IMR-90 (cell line): ENCODE data around the gene MX1. TPM values are rescaled to one million over a fixed set of nuclear protein-coding genes. Genes with fewer than 3 reads are reported as not detected.

ENCODE experiments used
- ATAC-seq: fragments of 200-7000 bp; cut with Tn5 transposase; 2 replicates; pipeline ENCODE4 v1.9.1; 2020; ENCODE audit warnings: low read depth, mild to moderate bottlenecking, moderate library complexity
- BruUV-seq: library from RNA; stranded (reverse); fragments of 400-500 nt; replicated peaks from 2 replicates; lab custom pipeline; 2021; lab: Mats Ljungman, UMichigan
- CTCF ChIA-PET: fragments of 300-600 bp; formaldehyde crosslinking; extraction: SDS; loops from one replicate; lab custom pipeline; 2021; ENCODE audit warnings: antibody characterized with exemption; lab: Yijun Ruan, JAX
- POLR2A ChIA-PET: fragments of 300-600 bp; sonication (Branson Sonifier 250); formaldehyde crosslinking; loops from one replicate; lab custom pipeline; 2022; ENCODE audit warnings: antibody characterized with exemption; ENCODE audit not compliant: unreplicated experiment; lab: Charles Lee
- DNase-seq: peaks from one replicate; pipeline ENCODE4 v3.0.0; 2013
- H2AFZ ChIP-seq: replicated peaks from 2 replicates; pipeline ENCODE3; 2013; ENCODE audit warnings: low read length, mild to moderate bottlenecking; ENCODE audit not compliant: poor library complexity
- H2AK5ac ChIP-seq: 2 replicates; pipeline ENCODE4 v1.6.1; 2013; ENCODE audit warnings: low read depth, low read length, inconsistent platforms
- H2AK9ac ChIP-seq: replicated peaks from 2 replicates; pipeline ENCODE3; 2013; ENCODE audit warnings: mild to moderate bottlenecking, low read depth, low read length, moderate library complexity; ENCODE audit not compliant: poor library complexity
- H2BK120ac ChIP-seq: 2 replicates; pipeline ENCODE4 v1.6.1; 2013; ENCODE audit warnings: low read depth, low read length, inconsistent platforms
- H2BK15ac ChIP-seq: 3 replicates; pipeline ENCODE4 v1.6.1; 2013; ENCODE audit warnings: low read depth, low read length, inconsistent platforms
- H2BK20ac ChIP-seq: 2 replicates; pipeline ENCODE4 v1.6.1; 2013; ENCODE audit warnings: low read depth, mild to moderate bottlenecking, inconsistent platforms, low read length, moderate library complexity
- H2BK5ac ChIP-seq: 2 replicates; pipeline ENCODE4 v1.6.1; 2013; ENCODE audit warnings: mild to moderate bottlenecking, low read depth, low read length, inconsistent platforms; ENCODE audit not compliant: poor library complexity, severe bottlenecking
- H3K14ac ChIP-seq: replicated peaks from 2 replicates; pipeline ENCODE4 v1.6.1; 2013; ENCODE audit warnings: low read depth, low read length, inconsistent platforms
- H3K18ac ChIP-seq: 2 replicates; pipeline ENCODE4 v1.6.1; 2013; ENCODE audit warnings: low read depth, low read length, control low read depth
- H3K23ac ChIP-seq: 2 replicates; pipeline ENCODE4 v1.6.1; 2013; ENCODE audit warnings: low read depth, low read length, inconsistent platforms
- H3K27ac ChIP-seq: 2 replicates; pipeline ENCODE4 v1.5.1; 2013; ENCODE audit warnings: mild to moderate bottlenecking, control low read depth, low read length; ENCODE audit not compliant: insufficient read depth
- H3K27me3 ChIP-seq: 2 replicates; pipeline ENCODE4 v1.6.1; 2013; ENCODE audit warnings: low read length; ENCODE audit not compliant: control insufficient read depth, insufficient read depth
- H3K36me3 ChIP-seq: 2 replicates; pipeline ENCODE4 v1.6.1; 2013; ENCODE audit warnings: low read length, mixed read lengths; ENCODE audit not compliant: control insufficient read depth, insufficient read depth
- H3K4ac ChIP-seq: 2 replicates; pipeline ENCODE4 v1.6.1; 2013; ENCODE audit warnings: low read depth, low read length, inconsistent platforms
- H3K4me1 ChIP-seq: 2 replicates; pipeline ENCODE4 v1.6.1; 2013; ENCODE audit warnings: low read length, mixed read lengths; ENCODE audit not compliant: control insufficient read depth, insufficient read depth
- H3K4me2 ChIP-seq: 2 replicates; pipeline ENCODE4 v1.6.1; 2013; ENCODE audit warnings: low read depth, mild to moderate bottlenecking, control low read depth, low read length, moderate library complexity
- H3K4me3 ChIP-seq: 2 replicates; pipeline ENCODE4 v1.5.1; 2013; ENCODE audit warnings: low read depth, mild to moderate bottlenecking, control low read depth, low read length, moderate library complexity; ENCODE audit not compliant: insufficient read depth
- H3K56ac ChIP-seq: 2 replicates; pipeline ENCODE4 v1.6.1; 2013; ENCODE audit warnings: low read length, inconsistent platforms; ENCODE audit not compliant: insufficient read depth; ENCODE audit errors: extremely low read depth
- H3K79me1 ChIP-seq, 2 experiments: 2 replicates each; pipeline ENCODE4 v1.6.1; 2013; ENCODE audit warnings: low read length in 2 of 2, inconsistent platforms in 1 of 2, low read depth in 1 of 2
- H3K9ac ChIP-seq: 2 replicates; pipeline ENCODE4 v1.6.1; 2013; ENCODE audit warnings: low read depth, low read length, control low read depth
- H3K9me1 ChIP-seq: 2 replicates; pipeline ENCODE4 v1.6.1; 2013; ENCODE audit warnings: low read length, inconsistent platforms; ENCODE audit not compliant: insufficient read depth
- H3K9me3 ChIP-seq: 2 replicates; pipeline ENCODE4 v1.6.1; 2013; ENCODE audit warnings: low read length; ENCODE audit not compliant: control insufficient read depth, insufficient read depth
- H4K20me1 ChIP-seq: 2 replicates; pipeline ENCODE4 v1.6.1; 2013; ENCODE audit warnings: low read length, inconsistent platforms; ENCODE audit not compliant: insufficient read depth
- H4K5ac ChIP-seq: 2 replicates; pipeline ENCODE4 v1.6.1; 2013; ENCODE audit warnings: mild to moderate bottlenecking, low read depth, low read length, control low read depth
- H4K8ac ChIP-seq, 2 experiments: 2 replicates each; pipeline ENCODE4 v1.6.1; 2013; ENCODE audit warnings: low read depth in 2 of 2, low read length in 2 of 2, control low read depth in 1 of 2, inconsistent platforms in 1 of 2
- H4K91ac ChIP-seq: 2 replicates; pipeline ENCODE4 v1.6.1; 2013; ENCODE audit warnings: low read depth, low read length, inconsistent platforms; ENCODE audit not compliant: insufficient read depth
- RAD21 ChIP-seq: IDR thresholded peaks from 2 replicates; pipeline ENCODE4 v1.6.1; 2012; ENCODE audit warnings: low read length, improper control_type of control experiment
- SMC3 ChIP-seq: fragments of 150-350 bp; IDR thresholded peaks from 2 replicates; pipeline ENCODE4 v1.6.1; 2016; ENCODE audit warnings: low read depth, mild to moderate bottlenecking, antibody characterized with exemption, low read length, moderate library complexity
- WGBS, 2 experiments: methylation state at CpG; one replicate each; pipeline versions ENCODE4 v1.1.5 to v1.1.7; 2013; ENCODE audit warnings: missing lambda C conversion rate in 2 of 2; ENCODE audit not compliant: insufficient read length in 1 of 2; ENCODE audit errors: extremely low coverage in 2 of 2; 5-methylcytosine and 5-hydroxymethylcytosine counted together
- dilution Hi-C: fragments of 300-500 bp; cut with HindIII; formaldehyde crosslinking; loops from one replicate; pipeline ENCODE4 v1.14.3; 2018; ENCODE audit warnings: low sequenced_read_pairs; ENCODE audit not compliant: unreplicated experiment
- in situ Hi-C: fragments of 300-500 bp; cut with MboI; formaldehyde crosslinking; loops from 3 replicates; pipeline ENCODE4 v1.14.3; 2019; ENCODE audit warnings: low sequenced_read_pairs, inconsistent platforms, mixed read lengths
- intact Hi-C: fragments of 100-400 bp; cut with micrococcal nuclease; formaldehyde crosslinking; loops from 2 replicates; pipeline ENCODE4 v1.10.0; 2022
- polyA plus RNA-seq, 3 experiments: library from polyadenylated mRNA; depleted of rRNA; stranded (reverse); fragments of >200 nt; gene quantifications; 2 replicates each; pipeline ENCODE4 v1.2.3, GENCODE V29; 2012; ENCODE audit warnings: low replicate concordance in 1 of 3
- total RNA-seq: library from RNA; depleted of rRNA; stranded (reverse); fragments of >200 nt; gene quantifications from 2 replicates; pipeline ENCODE4 v1.2.3, GENCODE V29; 2012
- TF ChIP-seq, protein P1 (sequence below): conservative IDR thresholded peaks from 2 replicates; pipeline ENCODE4 v1.5.1; 2012; ENCODE audit warnings: mild to moderate bottlenecking, low read depth, low read length, improper control_type of control experiment

The MX1 gene
- total and polyA plus RNA-seq, 2 of the 4 experiments (the other 2 are of a cell fraction), result 1.0 to 2.5 TPM

GRCh38 chr21:41507521-41508414, 81.7 kb downstream of the MX1 start, which contains the start of gene TMPRSS2:
TSS of gene TMPRSS2 (minus strand) at chr21:41508158. CDS start at chr21:41498133, 10,025 bp downstream.
- H3K27ac ChIP-seq, result no peak within 1 kb of the TSS
- H3K27me3 ChIP-seq, result peaks cover 61% of the 10 kb centered on the region
- no peak within 1 kb of the TSS for H3K4ac ChIP-seq
- H3K56ac ChIP-seq, result no peak within 1 kb of the TSS
- TF ChIP-seq RAD21 (no peak), SMC3 (no peak)
- TF ChIP-seq, protein P1, sequence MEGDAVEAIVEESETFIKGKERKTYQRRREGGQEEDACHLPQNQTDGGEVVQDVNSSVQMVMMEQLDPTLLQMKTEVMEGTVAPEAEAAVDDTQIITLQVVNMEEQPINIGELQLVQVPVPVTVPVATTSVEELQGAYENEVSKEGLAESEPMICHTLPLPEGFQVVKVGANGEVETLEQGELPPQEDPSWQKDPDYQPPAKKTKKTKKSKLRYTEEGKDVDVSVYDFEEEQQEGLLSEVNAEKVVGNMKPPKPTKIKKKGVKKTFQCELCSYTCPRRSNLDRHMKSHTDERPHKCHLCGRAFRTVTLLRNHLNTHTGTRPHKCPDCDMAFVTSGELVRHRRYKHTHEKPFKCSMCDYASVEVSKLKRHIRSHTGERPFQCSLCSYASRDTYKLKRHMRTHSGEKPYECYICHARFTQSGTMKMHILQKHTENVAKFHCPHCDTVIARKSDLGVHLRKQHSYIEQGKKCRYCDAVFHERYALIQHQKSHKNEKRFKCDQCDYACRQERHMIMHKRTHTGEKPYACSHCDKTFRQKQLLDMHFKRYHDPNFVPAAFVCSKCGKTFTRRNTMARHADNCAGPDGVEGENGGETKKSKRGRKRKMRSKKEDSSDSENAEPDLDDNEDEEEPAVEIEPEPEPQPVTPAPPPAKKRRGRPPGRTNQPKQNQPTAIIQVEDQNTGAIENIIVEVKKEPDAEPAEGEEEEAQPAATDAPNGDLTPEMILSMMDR, result no peak
- ATAC-seq, result no peak
- WGBS, 2 experiments, result 1% methylated on average over 22 of the region's 85 CpGs; no CpG with 5 or more reads in 1 of the 2 experiments
- no peak within 1 kb of the TSS for H3K4me3 ChIP-seq
- H2BK5ac ChIP-seq, result no peak within 1 kb of the TSS
- no peaks in the 10 kb centered on the region for H3K9me3 ChIP-seq
- H3K14ac ChIP-seq, result no peak within 1 kb of the TSS
- no peak within 1 kb of the TSS for H4K8ac ChIP-seq
- ChIA-PET CTCF (no interaction called here), POLR2A (no interaction called here)
- H3K4me1 ChIP-seq, result no peaks in the 10 kb centered on the region
- H2BK120ac ChIP-seq, result no peak within 1 kb of the TSS
- H3K79me1 ChIP-seq, result no peaks in the 10 kb centered on the region
- BruUV-seq, result no TSS peak
- no peak within 1 kb of the TSS for H4K91ac ChIP-seq
- no peak within 1 kb of the TSS for H2AFZ ChIP-seq
- H3K9me1 ChIP-seq, result no peaks in the 10 kb centered on the region
- H3K23ac ChIP-seq, result no peak within 1 kb of the TSS
- no peak within 1 kb of the TSS for H4K5ac ChIP-seq
- no peak within 1 kb of the TSS for H3K4me2 ChIP-seq
- no peak within 1 kb of the TSS for H3K18ac ChIP-seq
- no peaks in the 10 kb centered on the region for H4K20me1 ChIP-seq
- H2AK9ac ChIP-seq, result no peak within 1 kb of the TSS
- no peaks in the 10 kb centered on the region for H3K36me3 ChIP-seq
- in situ Hi-C loops, result no loop called here
- no peak within 1 kb of the TSS for H2AK5ac ChIP-seq
- dilution Hi-C loops, result no loop called here
- H2BK15ac ChIP-seq, result no peak within 1 kb of the TSS
- H2BK20ac ChIP-seq, result no peak within 1 kb of the TSS
- intact Hi-C loops, result no loop called here
- DNase-seq, result no peak
- no peak within 1 kb of the TSS for H3K9ac ChIP-seq
